B cell (primary cell): Measurements from ENCODE around the gene RPH3AL.

Experiments
- CTCF ChIP-seq: fragments of 200-600 bp; IDR thresholded peaks from one replicate; pipeline ENCODE4 v1.8.0; 2022; ENCODE audit warnings: antibody characterized with exemption, mild to moderate bottlenecking
- EZH2 ChIP-seq: IDR thresholded peaks from 2 replicates; pipeline ENCODE4 v1.6.1; 2012; ENCODE audit warnings: borderline replicate concordance, low read depth, mild to moderate bottlenecking, moderate library complexity, low read length; ENCODE audit not compliant: insufficient read depth, poor library complexity, severe bottlenecking

DNA sequence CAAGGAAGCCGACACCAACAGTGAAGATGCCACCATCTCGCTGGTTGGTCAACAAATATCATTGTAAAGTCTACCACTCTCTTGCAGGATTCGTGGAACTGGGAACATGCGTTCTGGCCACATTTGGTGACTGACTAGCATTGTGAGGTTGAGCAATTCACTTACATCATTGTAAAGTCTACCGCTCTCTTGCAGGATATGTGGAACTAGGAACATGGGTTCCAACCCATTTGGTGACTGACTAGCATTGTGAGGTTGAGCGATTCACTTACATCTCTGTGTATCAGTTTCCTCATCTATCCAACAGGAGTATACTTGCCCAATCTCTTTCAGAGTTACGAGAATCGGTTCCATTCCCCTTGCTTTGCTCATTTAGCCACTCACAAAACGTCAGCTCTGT, 42.6 kb upstream of the RPH3AL start:
- TF ChIP-seq CTCF (no peak), EZH2 (no peak)
